ENCODE measurements around the gene TJP1.

Gene TJP1

DNA sequence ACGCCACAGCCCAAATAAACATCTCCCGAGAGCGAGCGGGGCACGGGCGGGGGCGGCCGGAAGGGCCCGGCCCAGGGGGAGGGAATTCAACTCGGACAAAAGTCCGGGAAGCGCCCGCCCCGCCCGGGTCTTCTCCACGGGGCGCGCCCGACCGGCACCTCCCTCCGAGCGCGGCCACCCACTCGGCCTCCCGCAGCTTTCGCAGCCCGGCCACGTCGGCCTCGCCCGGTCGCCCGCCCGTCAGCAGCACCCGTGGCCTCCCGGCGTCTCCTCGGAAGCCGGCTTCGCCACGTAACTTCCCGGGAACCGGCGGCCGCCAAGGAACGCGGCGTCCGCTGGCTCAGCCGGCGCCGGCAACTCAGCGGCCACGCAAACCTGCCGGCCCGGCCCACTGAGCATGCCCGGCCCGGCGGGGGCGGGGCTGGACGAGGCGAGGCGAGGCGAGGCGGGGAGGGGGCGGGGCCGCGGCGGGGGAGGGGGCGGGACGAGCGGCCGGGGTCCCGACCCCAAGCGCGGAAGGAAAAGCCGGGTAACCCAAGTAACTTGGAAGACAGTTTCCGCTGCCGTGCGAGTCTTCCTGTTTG is at the start of gene TJP1:
Gene TJP1 (minus strand): TSS at position 369 of the 584 bp plus-strand sequence. CDS start 440 bp downstream, outside the sequence.
- DNase-seq (ENCODE audit: low read depth, low spot score), result no peak

DNA sequence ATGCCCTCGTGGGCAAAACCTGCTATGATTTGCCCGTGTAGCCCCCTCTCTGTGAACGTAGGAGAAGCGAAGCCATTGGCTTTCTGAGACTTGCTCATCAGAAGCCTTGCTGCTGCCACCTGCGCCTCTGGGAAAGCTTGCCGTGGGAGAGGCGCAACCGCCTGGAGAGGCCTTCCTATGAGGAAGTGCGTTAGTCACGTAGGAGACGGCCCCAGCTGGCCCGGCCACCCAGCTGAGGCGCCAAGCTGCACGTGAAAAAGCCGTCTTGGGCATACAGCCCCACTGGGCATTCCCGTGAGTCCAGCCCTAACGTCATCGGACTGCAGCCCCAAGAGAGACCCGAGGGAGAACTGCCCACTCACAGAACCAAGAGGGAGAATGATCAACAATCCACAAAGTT is 49.1 kb upstream of the TJP1 start:
- DNase-seq (ENCODE audit: low read depth, low spot score), result no peak

DNA sequence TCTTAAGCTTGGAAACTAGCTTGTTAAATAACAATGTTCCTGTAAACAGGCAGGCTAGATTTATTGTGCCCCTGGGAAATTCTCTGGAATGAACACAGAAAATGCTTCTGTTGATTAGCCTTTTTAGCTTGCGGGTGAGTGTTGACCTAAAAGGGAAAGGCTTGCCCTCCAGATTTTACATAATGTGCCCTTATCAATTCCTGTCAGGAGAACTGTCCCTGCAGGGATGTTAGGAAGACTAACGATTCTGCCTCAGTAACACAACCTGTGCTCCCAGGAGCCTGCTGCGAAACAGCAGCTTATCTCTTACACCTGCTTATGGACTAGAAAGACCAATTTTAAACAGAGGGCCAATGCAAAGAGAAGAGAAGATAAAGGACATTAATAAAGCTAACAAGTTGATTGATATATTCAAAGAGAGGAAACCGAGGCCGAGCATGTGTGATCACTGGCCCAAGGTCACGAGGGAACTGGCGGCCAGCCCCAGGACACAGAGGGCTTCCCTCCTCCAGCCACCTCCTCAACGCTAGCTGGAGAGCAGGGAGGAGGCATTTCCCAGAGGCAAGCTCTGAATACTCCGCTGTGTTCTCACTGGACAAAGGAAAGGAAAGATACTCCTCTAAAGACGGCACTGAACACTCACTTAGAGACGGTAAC is 48.4 kb upstream of the TJP1 start:
- DNase-seq (ENCODE audit: low read depth, low spot score), result no peak

DNA sequence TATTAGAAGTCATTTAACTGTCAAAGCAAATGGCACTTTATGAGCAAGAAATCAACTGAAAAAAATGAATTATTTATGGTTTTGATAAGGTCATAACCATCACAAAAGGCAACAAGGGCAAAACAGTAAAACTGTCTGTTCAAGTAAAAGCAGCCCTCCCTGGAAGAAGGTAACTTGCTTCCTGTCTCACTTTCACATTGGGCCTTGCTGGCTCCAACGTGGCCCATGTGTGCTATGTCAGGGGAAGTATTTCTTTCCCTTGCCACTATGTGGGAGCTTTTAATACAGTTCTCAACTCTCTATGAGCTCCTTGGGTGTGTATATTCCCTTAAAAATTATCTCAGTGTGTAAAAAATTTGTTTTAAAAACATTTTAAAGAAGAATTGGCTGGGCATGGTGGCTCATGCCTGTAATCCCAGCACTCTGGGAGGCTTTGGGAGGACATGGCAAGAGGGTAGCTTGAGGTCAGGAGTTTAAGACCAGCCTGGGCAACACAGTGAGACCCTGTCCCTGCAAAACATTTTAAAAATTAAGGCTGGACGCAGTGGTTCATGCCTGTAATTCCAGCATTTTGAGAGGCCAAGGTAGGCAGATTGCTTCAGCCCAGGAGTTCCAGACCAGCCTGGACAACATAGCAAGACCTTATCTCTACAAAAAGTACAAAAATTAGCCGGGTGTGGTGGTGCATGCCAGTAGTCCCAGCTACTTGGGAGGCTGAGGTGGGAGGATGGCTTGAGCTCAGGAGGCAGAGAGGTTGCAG is 45.2 kb upstream of the TJP1 start:
- DNase-seq (ENCODE audit: low read depth, low spot score), result no peak

- no peak for DNase-seq (ENCODE audit: low read depth, low spot score)
These were observed 44.1 kb upstream of the TJP1 start for GRCh38 chr15:29866337-29866736.

DNA sequence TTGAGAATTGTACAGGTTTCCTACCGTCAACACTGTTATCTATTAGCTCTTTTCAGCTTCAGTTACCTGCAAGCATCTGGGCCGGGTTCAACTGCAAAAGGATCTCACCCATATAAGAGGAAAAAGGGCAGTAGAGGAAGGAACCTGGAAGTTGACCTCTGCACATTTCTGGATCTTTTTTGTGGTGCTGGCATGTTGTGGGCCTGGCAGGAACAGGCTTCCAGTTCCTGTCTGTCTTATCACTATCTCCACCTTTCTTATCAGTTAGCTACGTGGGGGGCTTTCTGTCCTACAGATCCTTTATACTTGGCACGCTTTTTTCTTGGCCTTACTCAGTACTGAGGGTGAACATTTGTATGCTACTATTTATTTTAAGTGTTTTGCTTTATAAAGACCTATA is 42.2 kb upstream of the TJP1 start:
- DNase-seq (ENCODE audit: low read depth, low spot score), result no peak

DNA sequence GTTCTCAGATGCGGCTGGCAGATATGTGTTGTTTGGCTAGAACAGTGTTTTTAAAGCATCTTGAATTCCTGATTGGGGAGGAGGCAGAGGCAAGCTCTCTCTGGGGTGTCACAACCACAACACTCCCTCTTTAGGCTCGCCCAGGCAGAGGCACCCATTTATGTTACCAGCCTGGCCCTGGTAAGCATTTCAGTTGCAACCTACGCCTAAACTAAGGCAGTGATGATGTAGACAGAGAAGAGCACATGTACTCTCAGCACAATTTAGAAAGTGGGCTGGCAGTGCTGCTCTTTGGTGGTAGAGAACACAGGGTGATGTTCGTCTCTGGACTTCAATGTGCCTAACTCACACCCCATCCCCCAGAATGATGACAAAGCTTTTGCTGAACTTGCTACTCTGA is 41.2 kb upstream of the TJP1 start:
- DNase-seq (ENCODE audit: low read depth, low spot score), result no peak

GRCh38 chr15:29862271-29862670 is 40.0 kb upstream of the TJP1 start:
- no peak for DNase-seq (ENCODE audit: low read depth, low spot score)

GRCh38 chr15:29860872-29861271 is 38.6 kb upstream of the TJP1 start:
- DNase-seq (ENCODE audit: low read depth, low spot score), result no peak

GRCh38 chr15:29859973-29860715 is 37.9 kb upstream of the TJP1 start:
- no peak for DNase-seq (ENCODE audit: low read depth, low spot score)

GRCh38 chr15:29859293-29859692 is 37.0 kb upstream of the TJP1 start:
- DNase-seq (ENCODE audit: low read depth, low spot score), result no peak

DNA sequence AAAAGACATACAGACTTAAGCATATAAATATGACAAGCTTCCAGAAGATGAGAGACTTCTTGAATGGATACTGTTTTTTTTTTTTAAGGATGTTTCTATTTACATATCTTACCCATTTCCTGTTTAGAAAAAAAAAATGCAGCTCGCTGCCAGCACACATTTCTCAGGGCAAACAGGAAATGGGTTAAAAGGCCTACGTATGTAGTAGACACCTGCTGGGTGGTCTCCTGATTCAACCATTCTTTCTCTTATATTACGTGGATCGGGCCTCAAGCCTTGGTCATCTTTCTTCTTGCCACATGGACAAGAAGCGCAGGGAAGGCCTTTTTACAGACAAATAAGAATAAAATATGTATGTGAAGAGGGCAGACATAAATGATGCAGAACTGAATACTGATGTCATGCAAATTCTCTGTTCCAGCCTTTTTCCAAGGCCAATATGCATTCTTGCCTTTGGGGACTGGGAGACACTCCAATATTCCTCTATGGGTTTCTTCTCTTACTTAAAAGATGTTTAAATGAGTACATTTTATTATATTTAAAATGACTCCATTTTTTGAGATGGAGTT is 35.0 kb upstream of the TJP1 start:
- DNase-seq (ENCODE audit: low read depth, low spot score), result no peak

DNA sequence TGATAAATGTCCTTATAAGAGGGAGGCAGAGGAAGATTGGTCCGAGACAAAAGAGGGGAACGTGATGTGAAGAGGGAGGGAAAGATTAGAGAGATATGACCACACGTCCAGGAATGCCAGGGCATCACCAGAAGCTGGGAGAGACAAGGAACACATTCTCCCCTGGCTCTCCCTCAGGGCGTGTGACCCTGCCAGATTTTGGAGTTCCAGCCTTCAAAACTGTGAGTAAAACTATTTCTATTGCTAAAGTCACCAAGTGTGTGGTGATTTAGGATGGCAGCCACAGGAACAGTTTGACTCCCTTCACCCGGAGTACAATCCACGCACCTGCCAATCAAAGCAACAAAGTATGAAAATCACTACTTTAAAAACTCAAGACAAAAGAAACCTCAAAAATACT is 32.1 kb upstream of the TJP1 start:
- no peak for DNase-seq (ENCODE audit: low read depth, low spot score)

DNA sequence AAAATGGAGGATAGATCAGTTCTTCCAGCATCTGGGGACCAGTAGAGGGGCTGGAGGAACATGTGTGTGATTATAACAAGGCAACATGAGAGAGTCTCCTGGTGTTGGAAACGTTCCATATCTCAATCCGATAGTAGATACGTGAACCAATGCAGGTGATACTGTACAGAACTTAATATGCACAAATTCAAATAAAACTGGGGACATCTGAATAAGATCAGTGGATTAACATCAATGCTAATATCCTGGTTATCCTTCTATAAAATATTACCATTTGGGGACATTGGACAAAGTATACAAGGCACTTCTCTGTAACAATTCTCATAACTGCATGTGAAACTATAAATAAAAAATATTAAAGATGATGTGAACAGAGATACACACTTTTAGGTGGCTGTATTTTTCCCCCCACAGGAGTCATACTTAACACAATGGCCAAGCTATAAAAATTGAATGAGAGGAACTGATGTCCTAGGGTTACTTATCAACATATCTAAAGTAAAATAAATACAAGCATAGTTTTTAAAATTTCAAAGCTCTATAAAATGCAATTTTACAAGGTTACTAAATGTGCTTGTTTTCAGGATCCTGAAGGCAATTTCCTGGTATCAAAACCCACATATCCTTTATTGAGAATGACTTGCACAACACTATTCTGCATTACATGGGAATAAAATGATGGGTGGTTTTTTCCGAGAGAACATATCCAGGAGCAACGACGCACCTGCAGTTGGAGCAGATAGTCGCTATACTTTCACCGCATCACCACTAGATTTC is 31.1 kb upstream of the TJP1 start:
- no peak for DNase-seq (ENCODE audit: low read depth, low spot score)

DNA sequence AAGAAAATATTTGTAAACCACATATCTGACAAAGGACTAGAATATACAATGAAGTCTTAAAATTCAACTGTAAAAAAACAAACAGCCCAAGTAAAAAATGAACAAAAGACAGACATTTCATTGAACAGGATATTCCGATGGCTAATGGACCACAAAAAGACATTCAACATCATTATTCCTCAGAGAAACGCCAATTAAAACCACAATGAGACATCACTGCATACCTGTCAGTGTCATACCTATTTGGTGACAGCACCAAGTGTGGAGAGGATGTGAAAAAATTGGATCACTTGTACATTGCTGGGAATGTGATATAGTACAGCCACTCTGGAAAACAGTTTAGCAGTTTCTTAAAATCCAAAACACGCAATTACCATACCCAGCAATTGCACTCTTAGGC is 29.9 kb upstream of the TJP1 start:
- no peak for DNase-seq (ENCODE audit: low read depth, low spot score)

- DNase-seq (ENCODE audit: low read depth, low spot score), result no peak
These were observed 27.4 kb upstream of the TJP1 start for GRCh38 chr15:29849716-29850115.

GRCh38 chr15:29849218-29849617 is 26.9 kb upstream of the TJP1 start:
- DNase-seq (ENCODE audit: low read depth, low spot score), result no peak

DNA sequence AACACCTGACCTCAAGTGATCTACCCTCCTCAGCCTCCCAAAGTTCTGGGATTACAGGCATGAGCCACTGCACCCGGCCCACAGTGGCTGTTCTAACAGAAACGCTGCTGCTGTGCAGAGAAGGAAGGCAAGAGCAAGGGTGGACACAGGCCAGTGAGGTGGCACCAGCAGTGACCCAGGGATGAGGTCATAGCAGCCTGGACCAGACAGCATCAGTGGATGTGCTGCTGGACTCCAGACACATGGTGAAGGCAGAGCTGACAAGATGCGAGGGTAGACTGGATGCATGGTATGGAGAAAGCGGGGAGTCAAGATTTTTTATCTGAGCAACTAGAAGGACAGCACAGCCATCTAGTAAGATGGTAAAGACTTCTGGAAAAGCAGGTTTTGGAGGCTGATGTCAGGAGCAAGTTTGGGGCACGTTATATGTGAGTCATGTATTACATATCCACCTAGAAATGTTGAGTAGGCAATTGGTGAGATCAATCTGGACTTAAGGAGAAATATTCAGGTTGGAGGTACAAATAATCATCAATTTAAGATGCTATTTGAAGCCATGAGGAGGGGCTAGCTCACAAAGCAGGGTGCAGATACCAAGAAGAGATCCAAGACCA is 22.1 kb upstream of the TJP1 start:
- no peak for DNase-seq (ENCODE audit: low read depth, low spot score)

GRCh38 chr15:29842290-29842689 is 20.0 kb upstream of the TJP1 start:
- no peak for DNase-seq (ENCODE audit: low read depth, low spot score)

GRCh38 chr15:29840926-29841325 is 18.7 kb upstream of the TJP1 start:
- no peak for DNase-seq (ENCODE audit: low read depth, low spot score)

GRCh38 chr15:29840054-29840453 is 17.8 kb upstream of the TJP1 start:
- no peak for DNase-seq (ENCODE audit: low read depth, low spot score)

Measured in activated naive CD8-positive, alpha-beta T cell treated with anti-CD3 and anti-CD28 coated beads, Interleukin-2, amount 50 U/mL, for 16 hours (primary cell).